ENCODE measurements around the gene MANBA.
"Not testable (repeated sequence)": the region's sequence is repeated elsewhere in the genome, so short reads cannot be mapped to it uniquely, and the experiment has no call there.

MANBA gene

DNA sequence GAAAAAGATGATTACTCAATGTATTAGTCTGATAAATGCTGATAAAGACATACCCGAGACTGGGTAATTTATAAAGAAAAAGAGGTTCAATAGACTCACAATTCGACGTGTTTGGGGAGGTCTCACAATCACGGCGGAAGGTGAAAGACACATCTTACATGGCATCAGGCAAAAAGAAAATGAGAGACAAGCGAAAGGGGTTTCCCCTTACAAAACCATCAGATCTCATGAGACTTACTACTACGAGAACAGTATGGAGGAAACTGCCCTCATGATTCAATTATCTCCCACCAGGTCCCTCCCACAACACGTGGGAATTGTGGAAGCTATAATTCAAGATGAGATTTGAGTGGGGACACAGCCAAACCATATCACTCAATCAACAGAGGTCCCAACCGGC, 141.7 kb downstream of the MANBA start:
- FAIRE-seq = not testable (repeated sequence)

DNA sequence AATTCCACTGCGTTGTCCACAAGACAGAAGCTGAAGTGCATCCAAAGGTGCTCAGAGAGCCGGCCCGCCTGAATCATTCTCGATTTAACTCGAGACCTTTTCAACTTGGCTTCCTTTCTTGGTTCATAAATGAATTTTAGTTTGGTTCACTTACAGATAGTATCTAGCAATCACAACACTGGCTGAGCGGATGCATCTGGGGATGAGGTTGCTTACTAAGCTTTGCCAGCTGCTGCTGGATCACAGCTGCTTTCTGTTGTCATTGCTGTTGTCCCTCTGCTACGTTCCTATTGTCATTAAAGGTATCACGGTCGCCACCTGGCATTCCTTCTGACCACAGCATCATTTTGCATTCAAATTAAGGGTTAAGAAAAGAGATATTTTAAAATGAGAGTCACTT, 144.1 kb downstream of the MANBA start:
- FAIRE-seq = no peak

DNA sequence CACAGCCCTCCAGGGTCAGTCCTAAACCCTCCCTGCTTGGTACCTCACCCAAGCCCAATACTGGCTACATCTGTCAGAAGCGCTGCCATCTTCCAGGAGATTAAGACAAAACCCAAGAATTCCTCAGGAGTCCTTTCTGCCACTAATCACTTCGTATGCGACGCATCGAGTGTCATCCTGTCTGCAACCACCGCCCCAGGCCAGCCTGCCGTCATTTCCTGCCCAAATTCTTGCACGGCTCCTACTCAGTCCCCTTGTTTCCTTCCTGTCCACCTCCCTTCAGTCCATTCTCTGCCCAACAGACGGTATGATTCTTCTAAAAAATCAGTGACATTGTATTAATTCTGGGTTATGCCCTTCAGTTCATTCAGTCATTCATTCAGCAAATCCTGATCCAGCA, 146.0 kb downstream of the MANBA start:
- no peak for FAIRE-seq

DNA sequence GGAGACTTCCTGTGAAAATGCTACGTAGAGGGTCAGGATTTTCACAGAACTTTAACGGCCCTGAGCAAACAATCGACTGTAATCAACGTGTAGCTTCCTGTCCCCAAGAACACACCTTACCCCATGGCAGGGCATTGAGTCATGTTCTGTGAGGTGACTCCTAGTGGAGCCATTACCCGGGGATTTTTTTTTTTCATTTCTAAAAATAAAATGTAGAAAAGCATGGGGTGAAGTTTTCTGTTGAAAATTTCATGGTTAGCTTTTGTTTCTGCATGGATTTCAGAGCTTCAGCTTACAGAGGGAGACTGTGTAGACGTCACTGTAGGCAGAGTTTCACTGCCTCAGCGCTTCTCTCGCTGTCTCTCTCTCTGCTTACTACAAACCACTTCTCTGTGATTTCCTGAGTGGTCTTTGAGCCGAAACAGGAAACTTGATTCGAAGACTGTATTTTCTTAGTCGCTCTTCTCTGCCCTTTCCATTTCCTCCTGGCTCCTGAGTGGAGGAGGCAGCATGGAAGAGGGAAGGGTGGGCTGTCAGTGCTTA, 147.9 kb downstream of the MANBA start:
- no peak for FAIRE-seq

DNA sequence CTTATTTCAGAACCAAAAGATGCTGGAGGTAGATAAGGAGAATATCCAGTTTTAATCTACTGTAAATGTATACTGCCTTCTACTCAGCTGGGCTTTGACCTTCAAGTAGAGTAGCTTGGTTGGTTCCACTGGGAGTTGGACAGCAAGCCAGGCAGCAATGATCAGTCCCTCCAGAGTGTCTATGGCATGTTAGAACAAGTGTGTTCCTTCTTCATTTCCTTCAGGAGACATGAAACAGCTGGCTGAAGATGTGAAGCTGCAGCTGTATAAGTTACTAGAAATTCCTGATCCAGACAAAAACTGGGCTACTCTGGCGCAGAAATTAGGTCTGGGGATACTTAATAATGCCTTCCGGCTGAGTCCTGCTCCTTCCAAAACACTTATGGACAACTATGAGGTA, 148.6 kb downstream of the MANBA start:
- FAIRE-seq = no peak

DNA sequence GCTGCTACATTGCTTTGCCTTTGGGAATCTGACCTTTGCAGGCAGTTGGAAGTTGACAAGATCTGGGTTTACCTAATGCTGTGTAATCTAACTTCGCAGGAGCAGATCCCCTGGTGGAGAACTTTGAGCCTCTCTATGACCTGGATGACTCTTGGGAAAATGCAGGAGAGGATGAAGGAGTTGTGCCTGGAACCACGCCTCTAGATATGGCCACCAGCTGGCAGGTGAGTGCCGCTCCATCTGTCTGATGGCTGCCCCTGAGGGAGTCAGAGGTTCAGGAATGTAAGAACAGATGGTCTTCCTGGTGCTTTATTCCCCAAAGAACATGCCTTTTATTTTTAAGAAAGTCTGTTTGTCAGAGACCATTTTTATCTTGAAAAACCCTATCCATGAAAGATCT, 150.3 kb downstream of the MANBA start:
- FAIRE-seq = no peak

DNA sequence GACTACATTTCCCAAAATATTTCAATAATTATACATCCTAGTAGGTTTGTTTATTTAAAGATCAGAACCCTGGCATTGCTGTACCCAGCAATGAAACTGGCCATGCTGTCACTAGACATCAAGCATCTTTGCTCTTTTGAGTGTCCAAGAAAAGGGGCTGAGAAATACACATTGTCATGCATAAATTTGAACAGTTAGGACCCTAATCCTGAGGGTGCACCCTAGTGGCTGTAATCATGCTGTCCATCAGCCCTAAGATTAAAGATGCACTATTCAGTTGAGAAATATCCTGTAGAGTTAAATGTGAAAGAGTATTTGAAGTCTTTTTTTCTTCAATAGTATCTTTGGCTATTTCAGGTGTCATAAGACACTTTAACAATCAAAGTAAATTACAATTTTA, 150.8 kb downstream of the MANBA start:
- FAIRE-seq = no peak

DNA sequence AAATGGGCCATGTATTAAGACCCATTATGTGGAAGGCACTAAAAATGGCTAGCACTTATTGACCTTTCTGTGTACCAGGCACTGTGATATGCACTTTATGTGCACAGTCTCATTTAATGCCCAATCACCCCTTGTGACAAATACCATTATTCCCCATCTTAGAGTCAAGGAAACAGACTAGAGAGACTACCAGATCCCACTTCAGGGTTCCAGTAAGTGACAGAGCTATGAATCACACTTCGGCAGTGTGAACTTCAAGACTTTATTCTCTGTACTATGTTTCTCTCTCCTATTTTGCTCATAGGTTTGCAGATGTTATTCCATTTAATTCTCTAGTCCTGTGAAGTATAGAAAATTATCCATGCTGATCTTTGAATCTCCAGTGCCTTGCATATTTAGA, 152.6 kb downstream of the MANBA start:
- no peak for FAIRE-seq

DNA sequence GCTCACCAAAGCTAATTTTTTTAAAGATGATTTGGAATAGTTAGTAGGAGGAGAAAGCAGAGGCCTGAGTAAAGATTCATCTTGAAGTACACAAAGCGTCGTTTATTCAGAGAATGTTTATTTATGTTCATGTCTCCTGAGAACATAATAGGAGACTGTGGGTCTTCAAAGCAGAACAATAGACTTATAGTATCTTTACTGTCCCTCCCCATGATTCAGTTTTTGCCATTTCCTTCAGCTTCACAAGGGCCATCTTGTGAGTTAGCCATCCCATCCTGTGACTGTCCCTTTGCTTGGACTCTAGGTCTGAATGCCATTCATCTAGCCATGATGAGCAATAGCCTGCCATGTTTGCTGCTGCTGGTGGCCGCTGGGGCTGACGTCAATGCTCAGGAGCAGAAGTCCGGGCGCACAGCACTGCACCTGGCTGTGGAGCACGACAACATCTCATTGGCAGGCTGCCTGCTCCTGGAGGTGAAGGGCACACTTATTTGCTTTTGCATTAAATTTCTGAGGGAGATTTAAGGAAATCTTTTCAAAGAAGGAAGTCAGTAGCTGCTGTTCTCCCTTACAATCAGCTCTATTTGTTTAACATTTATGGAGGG, 153.8 kb downstream of the MANBA start:
- FAIRE-seq = no peak

DNA sequence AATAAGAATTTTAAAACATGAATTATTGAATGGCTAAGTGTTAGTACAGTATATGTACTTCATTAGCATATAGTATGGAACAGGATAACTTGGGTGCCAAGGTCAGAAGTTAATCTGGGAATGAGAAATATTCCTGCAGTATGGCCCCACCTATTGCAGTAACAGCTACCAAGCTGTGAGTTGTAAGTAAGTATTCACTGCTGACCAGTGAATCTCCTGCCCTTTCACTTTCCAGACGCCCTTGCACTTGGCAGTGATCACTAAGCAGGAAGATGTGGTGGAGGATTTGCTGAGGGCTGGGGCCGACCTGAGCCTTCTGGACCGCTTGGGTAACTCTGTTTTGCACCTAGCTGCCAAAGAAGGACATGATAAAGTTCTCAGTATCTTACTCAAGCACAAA, 154.5 kb downstream of the MANBA start:
- FAIRE-seq = no peak

DNA sequence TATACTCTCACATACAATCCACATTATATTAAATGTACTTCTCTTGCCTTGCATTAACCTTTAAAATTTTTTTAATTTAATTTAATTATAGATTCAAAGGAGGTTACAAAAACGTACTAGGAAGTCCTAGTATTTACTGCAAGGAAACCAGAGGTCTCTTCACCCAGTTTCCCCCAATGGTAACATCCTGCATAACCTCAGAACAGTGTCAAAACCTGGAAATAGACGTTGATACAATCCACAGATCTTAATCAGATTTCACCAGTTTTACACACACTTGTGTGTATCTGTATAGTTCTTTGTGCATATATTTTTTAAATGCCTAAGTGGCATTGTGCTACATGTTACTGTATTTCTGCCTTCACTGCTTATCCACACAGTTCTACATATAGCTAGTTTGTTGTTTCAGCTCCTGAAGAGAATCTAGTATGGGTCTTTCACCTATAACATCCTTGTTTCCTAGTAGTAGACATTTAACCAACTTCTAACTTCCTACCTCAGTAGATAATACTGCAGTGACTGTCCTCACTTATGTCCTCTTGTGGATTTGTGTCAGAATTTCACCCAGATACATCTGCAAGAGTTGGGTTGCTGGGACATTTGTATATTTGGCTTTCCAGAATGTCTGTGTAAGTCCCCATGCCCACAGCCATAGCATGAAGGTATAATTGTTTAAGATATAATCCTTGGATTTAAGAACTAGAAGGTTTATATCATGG, 156.4 kb downstream of the MANBA start:
- no peak for FAIRE-seq

DNA sequence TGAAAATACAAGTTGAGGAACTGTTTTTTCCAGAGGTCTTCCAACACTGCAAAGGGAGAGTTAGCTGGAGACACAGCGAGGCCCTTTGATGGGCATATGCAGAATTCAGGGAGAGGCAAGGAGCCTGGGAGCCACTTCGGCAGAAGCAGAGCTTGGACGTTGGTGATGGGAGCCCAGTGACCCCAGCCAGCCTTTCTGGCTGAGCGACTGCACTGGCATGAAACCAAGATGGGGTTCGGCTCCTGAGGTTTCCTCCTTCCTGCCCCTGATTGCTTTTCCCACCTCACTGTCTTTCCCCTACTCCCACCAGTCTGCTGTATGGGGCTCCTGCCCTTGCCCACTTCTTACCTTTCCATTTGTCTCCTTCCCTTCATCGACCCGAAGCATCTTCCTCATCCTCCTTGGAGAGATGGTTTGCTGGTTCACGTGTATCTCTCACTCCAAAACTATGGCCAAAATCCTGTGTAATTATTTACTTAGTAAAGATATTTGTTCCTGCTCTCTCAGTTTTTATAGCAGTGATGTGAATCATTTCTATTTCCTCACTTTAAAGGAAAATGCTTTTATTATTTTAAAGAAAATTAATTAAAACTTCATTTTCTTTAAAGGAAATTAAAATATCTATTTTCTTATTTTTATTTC, 159.1 kb downstream of the MANBA start:
- FAIRE-seq = no peak

DNA sequence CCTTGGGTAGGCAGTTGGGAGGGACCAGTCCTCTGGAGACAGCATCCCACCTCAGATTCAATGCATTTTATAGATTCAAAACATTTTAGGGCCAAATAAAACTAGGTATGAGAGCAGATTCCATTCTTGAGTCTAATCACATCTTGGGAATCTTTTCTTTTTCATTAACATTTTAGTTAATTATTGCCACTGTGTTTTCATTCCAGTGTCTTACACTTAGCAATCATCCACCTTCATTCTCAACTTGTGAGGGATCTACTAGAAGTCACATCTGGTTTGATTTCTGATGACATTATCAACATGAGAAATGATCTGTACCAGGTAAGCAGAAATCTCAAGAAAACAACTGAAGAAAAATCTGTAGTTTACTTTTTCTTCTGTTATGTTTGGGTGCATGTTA, 160.1 kb downstream of the MANBA start:
- peak; percentile 36 for FAIRE-seq

DNA sequence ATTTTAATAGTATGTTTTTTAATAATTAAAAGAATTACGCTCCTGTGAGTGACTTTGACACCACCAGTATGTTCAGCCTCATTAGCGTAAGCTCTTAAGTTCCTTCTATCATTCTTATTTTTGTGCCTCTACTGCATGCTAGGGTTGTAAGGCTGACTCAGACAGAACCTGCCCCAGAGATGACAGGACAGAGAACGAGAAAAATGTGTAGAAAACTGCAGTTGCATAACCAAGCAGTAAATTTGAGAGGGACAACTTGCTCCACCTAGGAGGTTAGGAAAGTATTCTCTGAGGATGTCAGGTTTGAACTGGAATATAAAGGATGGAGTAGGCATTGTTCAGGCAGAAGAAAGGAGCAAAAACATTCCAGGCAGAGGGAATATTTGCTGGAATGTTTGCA, 160.9 kb downstream of the MANBA start:
- FAIRE-seq = no peak

DNA sequence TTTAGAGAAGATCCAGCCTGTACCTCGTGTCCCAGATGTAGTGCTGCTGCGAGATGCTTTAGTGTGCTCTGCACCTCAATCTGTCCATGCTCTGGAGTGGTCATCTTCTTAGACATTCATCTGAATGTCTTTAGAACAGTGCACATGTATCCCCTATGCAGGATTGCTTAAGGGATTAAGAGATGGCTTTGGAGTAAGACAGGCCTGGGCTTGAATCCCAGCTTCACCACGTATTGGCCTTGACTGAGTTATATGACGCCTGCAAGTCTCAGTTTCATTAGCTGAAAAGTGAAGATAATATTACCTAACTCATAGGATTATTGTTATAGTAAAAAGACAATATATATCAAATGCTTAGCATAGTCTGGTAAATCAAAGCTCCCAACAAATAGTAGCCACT, 161.3 kb downstream of the MANBA start:
- FAIRE-seq = no peak

DNA sequence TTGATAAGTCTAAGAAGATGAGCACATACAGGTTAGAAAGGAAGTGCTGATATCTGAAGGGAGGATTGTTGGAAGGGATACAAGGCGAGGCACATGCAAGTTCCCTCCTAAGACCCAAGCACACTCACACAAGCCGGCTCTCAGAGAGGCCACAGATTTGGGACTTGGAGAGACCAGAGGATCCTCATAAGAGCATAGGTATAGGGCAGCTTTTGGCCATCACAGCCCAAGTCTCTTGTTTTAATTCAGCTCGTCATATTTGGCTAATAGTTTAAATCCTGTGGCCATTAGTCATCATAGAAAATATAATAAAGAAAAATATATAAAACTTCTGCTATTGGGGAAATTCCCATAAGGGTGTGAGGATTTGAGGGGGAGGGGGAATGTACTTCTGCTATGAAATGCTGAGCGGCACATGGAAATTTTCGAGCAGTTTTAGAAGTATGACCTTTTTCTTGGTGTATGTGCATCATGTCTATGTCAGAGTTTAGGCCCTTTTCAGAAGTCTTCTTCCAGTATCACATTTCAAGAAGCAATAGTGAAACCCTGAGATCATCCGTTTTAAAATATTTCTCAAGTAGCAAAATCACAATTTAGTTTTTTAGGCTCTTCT, 161.9 kb downstream of the MANBA start:
- no peak for FAIRE-seq

DNA sequence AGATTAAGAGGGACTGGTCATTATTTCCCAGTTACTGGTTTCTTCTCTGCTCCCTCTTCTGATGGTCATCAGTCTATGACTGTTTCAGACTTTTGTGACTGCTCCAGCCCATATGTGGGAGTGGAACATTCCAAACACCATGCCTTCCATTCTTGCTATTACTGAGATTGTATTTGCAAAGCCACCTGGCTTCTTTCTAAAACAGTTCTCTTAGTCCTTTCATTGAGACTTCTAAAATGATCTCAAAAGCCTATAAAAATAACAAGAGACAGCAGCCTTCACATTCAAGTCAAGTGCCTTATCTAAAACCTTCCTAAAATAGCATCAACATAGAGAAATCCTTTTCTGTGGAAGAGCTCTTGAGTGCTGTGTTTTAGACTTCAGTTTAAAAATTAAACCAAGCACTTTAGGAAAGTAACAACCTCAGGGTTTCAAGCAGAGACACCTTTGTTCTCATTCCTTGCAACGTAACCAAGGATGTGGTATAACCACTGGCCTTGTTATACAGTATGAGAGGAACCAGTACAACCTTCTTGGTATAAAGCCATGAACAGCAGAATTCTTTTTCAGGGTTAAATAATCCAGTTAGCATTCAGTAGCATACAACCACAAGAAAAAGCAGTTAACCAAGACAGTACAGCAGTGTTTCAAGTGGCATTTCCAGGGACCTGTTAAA, 162.5 kb downstream of the MANBA start:
- no peak for FAIRE-seq

DNA sequence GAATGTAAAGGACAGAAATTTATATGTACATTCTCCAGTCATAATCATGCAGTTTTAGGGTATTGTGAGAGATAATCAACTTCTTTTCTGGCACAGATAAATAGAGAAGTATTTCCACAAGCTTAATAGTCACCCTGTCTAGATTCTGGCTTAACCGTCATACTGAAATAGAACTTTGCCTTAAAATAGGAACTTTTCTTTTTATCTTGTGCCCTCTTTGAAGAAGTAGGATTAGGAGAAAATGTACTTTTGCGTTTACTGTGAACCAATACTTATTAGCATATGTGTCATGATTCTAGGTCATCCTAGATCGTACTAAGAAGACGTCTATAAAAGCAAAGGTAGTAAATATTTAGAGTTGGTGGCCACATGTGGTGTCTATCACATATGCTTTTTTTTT, 164.2 kb downstream of the MANBA start:
- no peak for FAIRE-seq

DNA sequence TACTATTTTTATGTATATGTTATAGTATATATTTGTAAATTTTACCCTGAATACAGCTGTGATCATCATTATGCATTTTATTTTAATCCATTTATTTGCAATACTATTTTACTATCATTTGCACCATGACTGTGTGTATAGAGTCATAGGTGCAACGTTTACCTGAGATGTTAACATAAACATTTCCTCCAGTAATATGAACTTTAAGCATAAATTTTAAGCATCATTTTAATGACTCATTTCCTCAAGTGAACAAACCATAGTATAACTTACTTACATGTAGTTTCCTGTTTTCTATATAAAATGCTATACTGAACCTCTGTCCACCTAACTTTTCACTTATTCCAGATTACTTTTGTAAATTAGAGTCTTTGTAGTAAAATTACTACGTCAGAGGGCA, 166.8 kb downstream of the MANBA start:
- peak; percentile 36 for FAIRE-seq

DNA sequence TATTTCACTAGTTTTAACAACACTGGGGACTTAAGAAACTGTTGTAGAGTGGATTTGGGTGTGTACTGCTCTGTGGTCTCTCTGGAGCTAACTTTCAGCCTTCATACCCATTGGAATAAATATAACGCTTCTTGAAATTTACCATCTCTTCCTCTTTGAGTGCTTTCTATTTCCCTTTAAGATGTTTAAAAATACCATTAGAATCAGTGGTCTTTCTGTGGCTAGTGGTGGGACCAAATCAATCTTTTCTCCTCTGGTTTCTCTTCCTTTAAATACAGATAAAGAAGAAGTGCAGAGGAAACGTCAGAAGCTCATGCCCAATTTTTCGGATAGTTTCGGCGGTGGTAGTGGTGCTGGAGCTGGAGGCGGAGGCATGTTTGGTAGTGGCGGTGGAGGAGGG, 167.6 kb downstream of the MANBA start:
- no peak for FAIRE-seq

DNA sequence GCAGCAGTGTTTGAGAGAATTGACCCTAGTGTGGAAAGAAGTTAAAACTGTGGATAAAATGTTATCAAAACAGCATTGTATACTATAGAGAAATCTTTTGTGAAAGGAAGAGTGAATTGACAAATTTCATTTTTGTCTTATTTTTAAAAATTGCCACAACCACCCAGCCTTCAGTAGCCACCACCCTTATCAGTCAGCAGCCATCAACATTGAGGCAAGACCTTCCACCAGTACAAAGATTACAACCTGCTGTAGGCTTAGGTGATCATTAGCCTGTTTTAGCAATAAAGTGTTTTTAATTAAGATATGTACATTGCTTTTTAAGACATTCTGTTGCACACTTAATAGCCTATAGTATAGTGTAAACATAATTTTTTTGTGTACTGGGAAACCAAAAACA, 168.5 kb downstream of the MANBA start:
- no peak for FAIRE-seq

DNA sequence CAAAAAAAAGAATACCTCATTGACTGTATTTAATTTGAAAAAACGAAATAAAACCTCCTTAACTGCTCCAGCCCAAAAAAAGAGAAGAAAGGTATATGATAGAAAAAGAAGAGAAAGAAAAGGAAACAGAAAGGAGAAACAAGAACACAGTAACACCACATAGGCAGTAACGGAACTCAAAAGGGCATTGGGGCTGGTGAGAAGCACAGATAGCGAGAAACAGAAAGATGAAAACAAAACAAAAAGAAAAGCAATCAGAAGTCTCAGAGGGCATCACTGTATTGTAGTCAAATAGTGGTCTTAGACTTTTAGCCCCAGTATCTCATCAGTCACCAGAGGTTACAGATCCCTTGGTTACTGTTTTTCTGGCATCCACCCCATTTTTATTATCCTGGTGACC, 171.0 kb downstream of the MANBA start:
- no peak for FAIRE-seq

DNA sequence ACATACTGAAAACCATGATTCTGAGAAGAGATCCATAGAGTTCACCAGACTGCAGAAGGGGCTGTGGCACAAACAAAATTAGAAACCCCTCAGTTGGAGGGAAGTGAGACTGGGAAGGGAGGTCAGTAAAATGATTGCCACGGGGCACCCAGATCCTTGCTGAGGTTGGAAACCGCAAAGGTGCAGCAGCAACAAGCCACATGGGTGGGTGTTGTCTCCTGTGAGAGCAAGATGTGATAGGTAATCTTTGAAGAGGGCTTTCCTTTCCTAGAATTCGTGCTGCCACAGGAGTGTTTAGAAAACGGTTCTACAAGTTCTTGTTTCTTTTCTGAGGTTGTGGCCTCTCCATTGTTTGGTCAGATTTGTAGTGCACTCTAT, 174.1 kb downstream of the MANBA start:
- no peak for FAIRE-seq
